HepG2 (cell line): ENCODE results near the gene SDCCAG8. TPM values are rescaled to one million over a fixed set of nuclear protein-coding genes. Genes with fewer than 3 reads are reported as not detected.

Experiments used
- ATAC-seq: fragments of 200-7000 bp; cut with Tn5 transposase; 3 replicates; pipeline ENCODE4 v1.9.1; 2020; ENCODE audit warnings: mild to moderate bottlenecking, moderate library complexity
- BruUV-seq: library from RNA; stranded (reverse); fragments of 400-500 nt; replicated peaks from 2 replicates; lab custom pipeline; 2021; lab: Mats Ljungman, UMichigan
- CTCF ChIA-PET: fragments of 300-600 bp; formaldehyde crosslinking; extraction: SDS; loops from one replicate; lab custom pipeline; 2021; ENCODE audit warnings: low total read pairs, inconsistent platforms, low intra/inter-chr PET ratio; lab: Yijun Ruan, JAX
- POLR2A ChIA-PET: fragments of 350-600 bp; sonication (Branson Sonifier 250); formaldehyde crosslinking; loops from one replicate; lab custom pipeline; 2020; ENCODE audit warnings: antibody characterized with exemption, inconsistent platforms; lab: Yijun Ruan, JAX
- DNase-seq: peaks from one replicate; pipeline ENCODE4 v3.0.0-alpha.2; 2015; ENCODE audit warnings: low spot score
- FAIRE-seq: peaks from 3 replicates; lab custom pipeline; 2011; peaks lifted over from hg19 to GRCh38; lab: Jason Lieb, UNC
- H2AFZ ChIP-seq: one replicate; pipeline ENCODE4 v1.6.1; 2011; ENCODE audit warnings: low read length, inconsistent platforms
- H3K27ac ChIP-seq: fragments of 300-600 bp; 3 replicates; pipeline ENCODE4 v1.8.0; 2011; ENCODE audit warnings: mixed run types, mild to moderate bottlenecking, mixed read lengths, low read length, inconsistent platforms; ENCODE audit not compliant: insufficient read depth; ENCODE audit errors: extremely low read length
- H3K27me3 ChIP-seq, 2 experiments: fragments of 200-600 bp in 1 of 2; 2 replicates in 1 of 2; 3 replicates in 1 of 2; pipeline versions ENCODE4 v1.6.0 to v1.8.0; 2011; ENCODE audit warnings: low read length in 2 of 2, mild to moderate bottlenecking in 2 of 2, moderate library complexity in 2 of 2, inconsistent platforms in 1 of 2; ENCODE audit not compliant: insufficient read depth in 2 of 2, control insufficient read depth in 1 of 2
- H3K36me3 ChIP-seq, 2 experiments: fragments of 200-600 bp in 1 of 2; replicated peaks in 1 of 2; 2 replicates in 1 of 2; 3 replicates in 1 of 2; pipeline versions ENCODE4 v1.5.1 to v1.8.0; 2011; ENCODE audit warnings: low read length in 2 of 2, inconsistent platforms in 1 of 2; ENCODE audit not compliant: insufficient read depth in 2 of 2, control insufficient read depth in 1 of 2
- H3K4me1 ChIP-seq: 2 replicates; pipeline ENCODE4 v1.5.1; 2012; ENCODE audit warnings: low read length, inconsistent platforms; ENCODE audit not compliant: insufficient read depth
- H3K4me2 ChIP-seq: 2 replicates; pipeline ENCODE4 v1.6.0; 2011; ENCODE audit warnings: low read depth, low read length, inconsistent platforms
- H3K4me3 ChIP-seq, 3 experiments: fragments of 200-600 bp in 1 of 3; sonication (generic), shearing (Covaris generic) in 1 of 3; replicated peaks in 1 of 3; 2 replicates each; pipeline ENCODE4 v1.5.1; 2011 to 2016; ENCODE audit warnings: low read length in 3 of 3, inconsistent platforms in 2 of 3, low read depth in 2 of 3, mild to moderate bottlenecking in 2 of 3, control low read depth in 1 of 3, mixed read lengths in 1 of 3; ENCODE audit not compliant: insufficient read depth in 1 of 3
- H3K79me2 ChIP-seq: one replicate; pipeline ENCODE4 v1.6.1; 2011; ENCODE audit warnings: low read length, inconsistent platforms; ENCODE audit not compliant: insufficient read depth
- H3K9ac ChIP-seq: 2 replicates; pipeline ENCODE4 v1.6.0; 2011; ENCODE audit warnings: mild to moderate bottlenecking, low read depth, low read length, inconsistent platforms; ENCODE audit not compliant: insufficient read depth
- H3K9me3 ChIP-seq: 2 replicates; pipeline ENCODE4 v1.5.1; 2012; ENCODE audit warnings: mild to moderate bottlenecking, low read length
- H4K20me1 ChIP-seq: 2 replicates; pipeline ENCODE4 v1.6.0; 2011; ENCODE audit warnings: inconsistent platforms, mild to moderate bottlenecking, low read length, moderate library complexity; ENCODE audit not compliant: insufficient read depth
- ATF7-NPFF ChIP-seq: sonication (generic); formaldehyde crosslinking; IDR thresholded peaks from 2 replicates; pipeline ENCODE4 v1.8.1; 2023; ENCODE audit warnings: mild to moderate bottlenecking, low read depth, missing genetic modification reagents, moderate library complexity
- GATA4 ChIP-seq: sonication (generic); IDR thresholded peaks from 2 replicates; pipeline ENCODE4 v1.6.1; 2016; ENCODE audit warnings: antibody characterized with exemption, low read depth, borderline replicate concordance
- IRF2 ChIP-seq: IDR thresholded peaks from 2 replicates; pipeline ENCODE4 v1.6.1; 2018; ENCODE audit warnings: missing genetic modification reagents, missing compliant biosample characterization
- MEF2D ChIP-seq: sonication (generic); formaldehyde crosslinking; IDR thresholded peaks from 2 replicates; pipeline ENCODE4 v1.5.1; 2020; ENCODE audit warnings: mild to moderate bottlenecking, missing genetic modification reagents
- PCBP2 ChIP-seq: fragments of 200-400 bp; formaldehyde crosslinking; optimal IDR thresholded peaks from 2 replicates; pipeline ENCODE3; 2018; ENCODE audit warnings: low read length, low read depth; ENCODE audit not compliant: poor library complexity, severe bottlenecking
- RAD51 ChIP-seq: fragments of 450-650 bp; IDR thresholded peaks from 2 replicates; pipeline ENCODE4 v1.6.1; 2016; ENCODE audit warnings: borderline replicate concordance
- REXO4 ChIP-seq: sonication (generic); formaldehyde crosslinking; IDR thresholded peaks from 2 replicates; pipeline ENCODE4 v1.8.0; 2022; ENCODE audit warnings: missing genetic modification reagents, mild to moderate bottlenecking, borderline replicate concordance
- SAFB2 ChIP-seq: sonication (generic); formaldehyde crosslinking; IDR thresholded peaks from 2 replicates; pipeline ENCODE4 v1.5.1; 2020; ENCODE audit warnings: missing genetic modification reagents, low read depth, mild to moderate bottlenecking, borderline replicate concordance
- ZNF350 ChIP-seq: sonication (generic); formaldehyde crosslinking; IDR thresholded peaks from 2 replicates; pipeline ENCODE4 v1.4.0; 2020; ENCODE audit warnings: mild to moderate bottlenecking, low read depth, missing genetic modification reagents, borderline replicate concordance
- ZNF781 ChIP-seq: sonication (generic); formaldehyde crosslinking; IDR thresholded peaks from 2 replicates; pipeline ENCODE4 v1.5.1; 2020; ENCODE audit warnings: borderline replicate concordance, mild to moderate bottlenecking, missing genetic modification reagents; ENCODE audit errors: not compliant biosample characterization
- WGBS: methylation state at CpG from one replicate; pipeline ENCODE4 v1.1.6; 2017; ENCODE audit warnings: low lambda C conversion rate; 5-methylcytosine and 5-hydroxymethylcytosine counted together
- in situ Hi-C: cut with HindIII; loops from 2 replicates; pipeline ENCODE4 v1.10.0; 2017; ENCODE audit warnings: low pct_unique_long_range_greater_than_20kb; ENCODE audit not compliant: extremely low pct_ligation_motif_present
- intact Hi-C: fragments of 100-400 bp; cut with micrococcal nuclease; formaldehyde crosslinking; loops from one replicate; pipeline ENCODE4 v1.10.0; 2022; ENCODE audit not compliant: unreplicated experiment
- polyA plus RNA-seq, 8 experiments: library from polyadenylated mRNA; depleted of rRNA in 3 of 8; stranded (reverse) in 7 of 8; unstranded in 1 of 8; fragments of >200 nt; fragmentation: Illumina TruSeq in 4 of 8; extraction: Trizol in 4 of 8; gene quantifications; 2 replicates each; pipeline versions ENCODE4 v1.2.1 to v1.2.3, GENCODE V29; 2011 to 2016; ENCODE audit warnings: low read depth in 4 of 8, missing spikeins in 1 of 8, mixed read lengths in 1 of 8; ENCODE audit not compliant: insufficient read depth in 1 of 8
- total RNA-seq, 5 experiments: library from RNA; depleted of rRNA; stranded (reverse); fragments of >200 nt; fragmentation: Illumina TruSeq; extraction: Trizol; gene quantifications; 2 replicates each; pipeline ENCODE4 v1.2.3, GENCODE V29; 2016; ENCODE audit warnings: low read depth in 1 of 5
- TF ChIP-seq, protein P1 (sequence below): sonication (generic); formaldehyde crosslinking; IDR thresholded peaks from 2 replicates; pipeline ENCODE4 v1.8.1; 2023; ENCODE audit warnings: missing genetic modification reagents, mild to moderate bottlenecking, borderline replicate concordance
- TF ChIP-seq, protein P2 (sequence below): sonication (generic); formaldehyde crosslinking; IDR thresholded peaks from 2 replicates; pipeline ENCODE4 v1.8.0; 2022; ENCODE audit warnings: low read depth, missing genetic modification reagents

Gene SDCCAG8
- total and polyA plus RNA-seq, 2 of the 13 experiments (the other 11 are each of a cell fraction or from before 2014, with no cell fraction given), result 9.5 to 13.4 TPM

DNA sequence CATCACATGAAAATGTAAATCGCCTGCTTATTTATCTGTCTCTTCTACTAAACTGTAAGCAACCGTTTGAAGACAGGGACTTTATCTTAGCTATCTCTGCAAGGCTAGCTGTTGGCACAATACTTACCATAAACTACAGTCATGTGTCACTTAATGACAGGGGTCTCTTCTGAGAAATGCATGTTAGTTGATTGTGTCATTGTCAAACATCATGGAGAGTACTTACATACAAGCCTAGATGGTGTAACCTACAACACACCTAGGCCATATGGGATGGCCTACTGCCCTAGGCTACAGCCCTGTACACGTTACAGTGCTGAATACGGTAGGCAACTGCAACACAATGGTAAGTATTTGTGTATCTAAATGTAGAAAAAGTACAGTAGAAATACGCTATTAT, 267.9 kb downstream of the SDCCAG8 start:
- no TSS peak for BruUV-seq
- H3K79me2 ChIP-seq, result no peaks in the 10 kb centered on the region
- H3K4me1 ChIP-seq, result peaks cover 9% of the 10 kb centered on the region; the same call in 1 of the 2 replicates
- POLR2A ChIA-PET, result no interaction called here
- intact Hi-C loops, result no loop called here
- H3K27me3 ChIP-seq, result no peaks in the 10 kb centered on the region
- no peaks in the 10 kb centered on the region for H3K9me3 ChIP-seq
- DNase-seq, result no peak
- CTCF ChIA-PET, result no interaction called here
- TF ChIP-seq SAFB2 (no peak), GATA4 (no peak), IRF2 (CRISPR knock-in tag) (no peak), MEF2D (CRISPR knock-in tag) (no peak), ATF7-NPFF (CRISPR knock-in tag) (no peak), ZNF781 (CRISPR knock-in tag) (no peak), REXO4 (no peak), PCBP2 (no peak), RAD51 (no peak), ZNF350 (CRISPR knock-in tag) (no peak)
- TF ChIP-seq, protein P1, sequence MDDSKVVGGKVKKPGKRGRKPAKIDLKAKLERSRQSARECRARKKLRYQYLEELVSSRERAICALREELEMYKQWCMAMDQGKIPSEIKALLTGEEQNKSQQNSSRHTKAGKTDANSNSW (CRISPR knock-in tag), result no peak
- TF ChIP-seq, protein P2, sequence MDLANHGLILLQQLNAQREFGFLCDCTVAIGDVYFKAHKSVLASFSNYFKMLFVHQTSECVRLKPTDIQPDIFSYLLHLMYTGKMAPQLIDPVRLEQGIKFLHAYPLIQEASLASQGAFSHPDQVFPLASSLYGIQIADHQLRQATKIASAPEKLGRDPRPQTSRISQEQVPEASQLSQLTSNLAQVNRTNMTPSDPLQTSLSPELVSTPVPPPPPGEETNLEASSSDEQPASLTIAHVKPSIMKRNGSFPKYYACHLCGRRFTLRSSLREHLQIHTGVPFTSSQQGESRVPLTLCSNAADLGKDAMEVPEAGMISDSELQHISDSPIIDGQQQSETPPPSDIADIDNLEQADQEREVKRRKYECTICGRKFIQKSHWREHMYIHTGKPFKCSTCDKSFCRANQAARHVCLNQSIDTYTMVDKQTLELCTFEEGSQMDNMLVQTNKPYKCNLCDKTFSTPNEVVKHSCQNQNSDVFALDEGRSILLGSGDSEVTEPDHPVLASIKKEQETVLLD, result no peak
- TF ChIP-seq, all 625 proteins: peak for 0
- no peaks in the 10 kb centered on the region for H4K20me1 ChIP-seq
- no peaks in the 10 kb centered on the region for H3K36me3 ChIP-seq
- H3K9ac ChIP-seq, result no peak overlapping the region
- H2AFZ ChIP-seq, result no peak overlapping the region
- FAIRE-seq (no peak), ATAC-seq (no peak)
- H3K27ac ChIP-seq, result no peak overlapping the region
- H3K4me3 ChIP-seq, result no peak overlapping the region
- in situ Hi-C loops, result no loop called here
- no peak overlapping the region for H3K4me2 ChIP-seq
- WGBS, result 43% methylated on average over 5 of the region's 5 CpGs
